Osteoblast (primary cell): Measurements from ENCODE around the gene RALGPS1. TPM values are rescaled to one million over a fixed set of nuclear protein-coding genes. Genes with fewer than 3 reads are reported as not detected.

Experiments
- DNase-seq: peaks from one replicate; pipeline ENCODE4 v3.0.0; 2011; ENCODE audit warnings: low spot score, mixed read lengths; ENCODE audit not compliant: insufficient read length; ENCODE audit errors: missing footprints
- H2AFZ ChIP-seq: 2 replicates; pipeline ENCODE4 v1.6.0; 2011; ENCODE audit warnings: mild to moderate bottlenecking, low read length
- H3K27ac ChIP-seq: 2 replicates; pipeline ENCODE4 v1.5.1; 2011; ENCODE audit warnings: mild to moderate bottlenecking, low read depth, low read length, moderate library complexity
- H3K27me3 ChIP-seq: 2 replicates; pipeline ENCODE4 v1.6.0; 2012; ENCODE audit warnings: mild to moderate bottlenecking, control low read depth, inconsistent platforms, low read length, moderate library complexity; ENCODE audit not compliant: insufficient read depth
- H3K36me3 ChIP-seq: 2 replicates; pipeline ENCODE4 v1.5.1; 2011; ENCODE audit warnings: mild to moderate bottlenecking, low read length, control low read depth, moderate library complexity; ENCODE audit not compliant: insufficient read depth
- H3K4me1 ChIP-seq: 2 replicates; pipeline ENCODE4 v1.5.1; 2011; ENCODE audit warnings: mild to moderate bottlenecking, low read length, control low read depth, moderate library complexity; ENCODE audit not compliant: insufficient read depth
- H3K4me2 ChIP-seq: 2 replicates; pipeline ENCODE4 v1.6.0; 2011; ENCODE audit warnings: mild to moderate bottlenecking, low read length; ENCODE audit not compliant: insufficient read depth
- H3K4me3 ChIP-seq: fragments of 200-600 bp; sonication (generic); 3 replicates; pipeline ENCODE4 v1.5.1; 2012; ENCODE audit warnings: mild to moderate bottlenecking, low read length, inconsistent platforms; ENCODE audit not compliant: insufficient read depth
- H3K79me2 ChIP-seq: 2 replicates; pipeline ENCODE4 v1.6.0; 2012; ENCODE audit warnings: mild to moderate bottlenecking, low read length, control low read depth, inconsistent platforms; ENCODE audit not compliant: insufficient read depth
- H3K9me3 ChIP-seq: 2 replicates; pipeline ENCODE4 v1.5.1; 2011; ENCODE audit warnings: low read depth, low read length, control low read depth
- H4K20me1 ChIP-seq: 2 replicates; pipeline ENCODE4 v1.6.0; 2012; ENCODE audit warnings: mild to moderate bottlenecking, low read length, control low read depth; ENCODE audit not compliant: insufficient read depth
- total RNA-seq: library from RNA; depleted of rRNA; stranded (reverse); fragments of >200 nt; gene quantifications from 2 replicates; pipeline ENCODE4 v1.2.3, GENCODE V29; 2012
- TF ChIP-seq, protein P1 (sequence below): IDR thresholded peaks from 2 replicates; pipeline ENCODE4 v1.5.1; 2011; ENCODE audit warnings: mild to moderate bottlenecking, low read depth, low read length, moderate library complexity; ENCODE audit errors: extremely low read depth

Gene RALGPS1
- total RNA-seq, 1 donor: 5.1 TPM

DNA sequence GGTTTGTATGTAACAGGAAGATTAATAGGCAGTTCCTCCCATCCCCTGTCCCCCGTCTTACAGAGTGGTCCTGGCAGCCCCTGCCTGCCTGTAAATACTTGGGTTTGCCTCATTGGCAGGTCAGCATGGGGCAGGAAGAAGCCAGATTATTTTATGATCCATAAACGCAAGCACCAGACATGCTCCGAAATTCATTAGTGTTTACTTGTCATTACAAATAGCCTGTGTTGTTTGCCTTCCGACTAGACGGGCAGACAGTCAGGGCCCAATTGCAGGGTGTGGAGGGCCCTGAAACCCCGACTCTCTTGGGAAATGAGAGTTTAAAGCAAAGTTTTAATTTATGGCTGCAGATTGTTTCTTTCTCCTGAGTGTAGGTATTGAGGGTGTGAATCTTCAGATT, 97.2 kb downstream of the RALGPS1 start:
- DNase-seq: no peak
- no peaks in the 10 kb centered on the region for H4K20me1 ChIP-seq
- TF ChIP-seq, protein P1, sequence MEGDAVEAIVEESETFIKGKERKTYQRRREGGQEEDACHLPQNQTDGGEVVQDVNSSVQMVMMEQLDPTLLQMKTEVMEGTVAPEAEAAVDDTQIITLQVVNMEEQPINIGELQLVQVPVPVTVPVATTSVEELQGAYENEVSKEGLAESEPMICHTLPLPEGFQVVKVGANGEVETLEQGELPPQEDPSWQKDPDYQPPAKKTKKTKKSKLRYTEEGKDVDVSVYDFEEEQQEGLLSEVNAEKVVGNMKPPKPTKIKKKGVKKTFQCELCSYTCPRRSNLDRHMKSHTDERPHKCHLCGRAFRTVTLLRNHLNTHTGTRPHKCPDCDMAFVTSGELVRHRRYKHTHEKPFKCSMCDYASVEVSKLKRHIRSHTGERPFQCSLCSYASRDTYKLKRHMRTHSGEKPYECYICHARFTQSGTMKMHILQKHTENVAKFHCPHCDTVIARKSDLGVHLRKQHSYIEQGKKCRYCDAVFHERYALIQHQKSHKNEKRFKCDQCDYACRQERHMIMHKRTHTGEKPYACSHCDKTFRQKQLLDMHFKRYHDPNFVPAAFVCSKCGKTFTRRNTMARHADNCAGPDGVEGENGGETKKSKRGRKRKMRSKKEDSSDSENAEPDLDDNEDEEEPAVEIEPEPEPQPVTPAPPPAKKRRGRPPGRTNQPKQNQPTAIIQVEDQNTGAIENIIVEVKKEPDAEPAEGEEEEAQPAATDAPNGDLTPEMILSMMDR: no peak
- H2AFZ ChIP-seq: no peak overlapping the region
- no peak overlapping the region for H3K27ac ChIP-seq
- H3K36me3 ChIP-seq: no peaks in the 10 kb centered on the region
- no peak overlapping the region for H3K4me2 ChIP-seq
- peaks cover 16% of the 10 kb centered on the region for H3K27me3 ChIP-seq
- no peaks in the 10 kb centered on the region for H3K4me1 ChIP-seq
- no peak overlapping the region for H3K4me3 ChIP-seq
- H3K9me3 ChIP-seq: no peaks in the 10 kb centered on the region
- H3K79me2 ChIP-seq: no peaks in the 10 kb centered on the region

DNA sequence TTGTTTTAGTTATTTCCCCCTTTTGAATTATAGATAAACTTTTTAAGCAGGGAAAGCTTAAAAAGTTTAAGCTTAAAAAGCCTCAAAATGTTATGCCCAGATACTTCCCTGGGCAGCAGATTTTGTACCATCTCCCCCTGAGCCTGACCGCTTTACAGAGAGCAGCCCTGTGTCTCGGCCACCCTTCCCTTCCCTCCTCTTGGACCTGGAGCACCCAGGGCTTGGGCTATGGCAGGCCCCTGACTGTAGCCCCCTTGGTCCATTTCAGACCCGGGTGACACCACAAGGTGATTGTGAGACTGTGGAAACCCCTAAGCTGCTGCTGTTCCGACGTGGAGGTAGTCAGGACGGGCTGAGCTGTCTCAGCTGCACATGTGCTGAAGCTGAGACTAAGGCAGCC, 97.7 kb downstream of the RALGPS1 start:
- H3K27ac ChIP-seq: no peak overlapping the region
- H3K79me2 ChIP-seq: no peaks in the 10 kb centered on the region
- H3K4me3 ChIP-seq: no peak overlapping the region
- TF ChIP-seq, protein P1: no peak
- peaks cover 16% of the 10 kb centered on the region for H3K27me3 ChIP-seq
- H3K9me3 ChIP-seq: no peaks in the 10 kb centered on the region
- no peaks in the 10 kb centered on the region for H3K36me3 ChIP-seq
- no peaks in the 10 kb centered on the region for H4K20me1 ChIP-seq
- H3K4me1 ChIP-seq: no peaks in the 10 kb centered on the region
- H3K4me2 ChIP-seq: no peak overlapping the region
- H2AFZ ChIP-seq: no peak overlapping the region
- DNase-seq: no peak

DNA sequence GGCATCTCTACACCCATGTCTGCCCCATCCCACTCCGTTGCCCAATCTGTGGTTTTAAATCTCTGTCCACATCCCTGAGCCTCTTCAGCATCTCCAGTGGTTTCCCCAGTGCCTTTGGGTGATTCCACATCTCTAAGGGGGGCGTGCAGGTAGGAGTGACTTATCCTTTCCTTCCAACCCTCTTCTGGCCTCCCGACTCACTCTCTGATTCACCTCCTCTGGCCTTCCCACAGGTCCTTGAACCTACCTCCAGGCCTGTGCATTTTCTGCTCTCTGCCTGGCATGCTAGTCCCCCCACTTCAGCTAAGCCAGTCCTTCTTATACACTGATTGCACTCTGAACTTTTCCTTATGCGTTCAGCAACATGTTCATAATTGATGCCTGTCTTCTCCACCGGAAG, 99.0 kb downstream of the RALGPS1 start:
- Histone ChIP-seq H3K9me3 (no peaks in the 10 kb centered on the region), H4K20me1 (no peaks in the 10 kb centered on the region), H3K4me3 (no peak overlapping the region), H3K27ac (no peak overlapping the region), H3K27me3 (peaks cover 16% of the 10 kb centered on the region), H3K4me2 (no peak overlapping the region), H3K79me2 (no peaks in the 10 kb centered on the region), H3K4me1 (no peaks in the 10 kb centered on the region), H3K36me3 (no peaks in the 10 kb centered on the region), H2AFZ (no peak overlapping the region)
- DNase-seq: no peak
- TF ChIP-seq, protein P1: no peak

DNA sequence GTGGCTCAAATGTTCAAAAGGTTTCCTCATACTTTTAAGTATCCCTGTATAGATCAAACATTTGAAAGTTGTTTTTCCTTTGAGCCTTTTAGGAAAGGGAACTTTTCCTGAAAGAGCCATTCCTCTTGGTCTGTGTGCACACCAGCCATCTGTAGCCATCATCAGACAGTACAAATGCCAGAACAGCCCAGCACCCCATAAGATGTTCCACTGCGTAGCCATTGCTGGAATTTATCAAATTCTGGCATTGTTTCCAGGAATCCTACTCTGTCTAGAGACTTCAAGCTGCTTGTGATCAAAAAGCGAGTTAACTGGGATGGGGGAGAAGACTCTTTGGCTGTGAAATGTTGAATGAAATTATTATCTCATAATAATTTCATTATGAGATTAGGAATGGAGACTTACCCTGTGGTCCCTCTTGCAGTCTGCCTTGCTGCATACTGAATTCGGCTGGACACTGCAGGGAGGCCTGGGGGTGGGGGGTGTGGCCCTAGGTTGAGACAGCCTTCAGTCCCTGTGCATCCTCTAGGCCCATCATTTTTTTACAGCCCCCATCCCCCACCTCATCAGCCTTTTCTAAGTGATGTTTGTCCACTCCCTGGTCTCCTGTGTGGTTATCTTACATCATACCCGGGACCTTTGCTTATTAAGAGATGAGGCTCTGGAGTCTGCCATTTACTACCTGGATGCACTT, 99.8 kb downstream of the RALGPS1 start:
- H3K4me1 ChIP-seq: no peaks in the 10 kb centered on the region
- H3K27ac ChIP-seq: no peak overlapping the region
- TF ChIP-seq, protein P1: no peak
- H3K36me3 ChIP-seq: no peaks in the 10 kb centered on the region
- no peak overlapping the region for H3K4me3 ChIP-seq
- H2AFZ ChIP-seq: no peak overlapping the region
- DNase-seq: no peak
- no peak overlapping the region for H3K4me2 ChIP-seq
- H3K27me3 ChIP-seq: peaks cover 16% of the 10 kb centered on the region
- no peaks in the 10 kb centered on the region for H3K9me3 ChIP-seq
- H4K20me1 ChIP-seq: no peaks in the 10 kb centered on the region
- H3K79me2 ChIP-seq: no peaks in the 10 kb centered on the region
